GM19099 (cell line): Measurements from ENCODE around the gene PKD1L1.

Experiments
- POLR2A ChIP-seq: IDR thresholded peaks from 3 replicates; pipeline ENCODE4 v1.6.1; 2011; ENCODE audit warnings: low read depth; ENCODE audit not compliant: insufficient read length; ENCODE audit errors: extremely low read depth

Gene PKD1L1

DNA sequence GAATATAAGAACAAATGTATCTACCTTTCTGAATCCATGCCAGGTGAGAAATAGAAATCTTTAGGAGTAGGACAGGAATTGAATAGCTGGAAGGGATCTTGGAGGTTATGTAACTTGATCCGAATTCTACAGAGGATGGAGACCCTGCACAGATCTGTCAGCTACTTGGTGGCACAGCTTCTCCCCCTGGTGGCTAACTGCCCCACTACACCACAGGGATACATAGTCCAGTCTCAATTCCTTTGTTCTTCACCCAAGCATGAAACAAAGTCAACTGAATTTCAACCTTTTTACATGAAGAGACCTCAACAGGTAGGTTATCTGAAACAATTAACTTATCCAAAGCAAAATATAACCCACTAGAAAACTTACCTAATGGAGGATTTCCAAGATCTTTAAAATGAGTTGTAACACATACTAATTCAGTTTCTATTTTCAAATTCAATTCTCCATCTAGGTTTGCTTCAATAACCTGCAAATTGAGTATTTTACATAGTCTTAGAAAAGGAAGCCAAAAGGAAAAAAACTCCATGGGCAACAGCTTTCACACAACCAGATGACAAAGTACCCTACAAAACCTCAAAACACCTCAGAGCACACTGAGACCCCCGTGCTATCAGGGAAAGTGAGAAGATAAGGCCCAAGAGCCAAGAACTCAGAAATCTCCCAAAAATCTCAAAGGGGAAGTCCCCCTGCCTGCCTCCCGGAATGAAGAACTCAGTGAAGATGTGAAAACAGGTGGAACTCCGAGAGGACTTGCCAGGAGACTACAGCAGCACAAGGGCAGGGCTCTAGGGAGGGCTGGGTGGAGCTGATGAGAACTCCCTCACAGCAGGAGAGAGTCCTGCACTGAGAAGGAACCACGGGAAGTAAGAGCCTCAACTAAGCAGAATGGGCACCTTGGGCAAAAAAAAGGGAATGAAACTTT is 20.8 kb upstream of the PKD1L1 start:
- no peak for TF ChIP-seq POLR2A

DNA sequence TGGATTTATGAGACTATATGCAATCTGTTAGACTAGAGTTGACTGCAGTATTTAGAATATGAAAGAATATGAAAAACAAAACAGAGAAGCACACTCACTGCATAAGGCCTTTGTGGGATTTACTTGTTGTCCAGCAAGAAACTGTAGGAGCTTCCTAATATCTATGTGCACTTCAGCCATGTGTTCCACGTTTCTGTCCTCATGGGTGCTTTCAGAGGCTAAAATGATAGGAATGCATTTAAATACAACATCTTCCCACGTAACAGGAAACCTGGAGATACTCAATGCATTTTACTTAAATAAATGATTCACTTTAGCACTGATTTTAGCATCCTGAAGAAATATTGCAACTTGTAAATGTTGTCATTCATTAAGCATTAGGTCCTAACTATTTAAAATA is 19.4 kb upstream of the PKD1L1 start:
- TF ChIP-seq POLR2A: no peak

DNA sequence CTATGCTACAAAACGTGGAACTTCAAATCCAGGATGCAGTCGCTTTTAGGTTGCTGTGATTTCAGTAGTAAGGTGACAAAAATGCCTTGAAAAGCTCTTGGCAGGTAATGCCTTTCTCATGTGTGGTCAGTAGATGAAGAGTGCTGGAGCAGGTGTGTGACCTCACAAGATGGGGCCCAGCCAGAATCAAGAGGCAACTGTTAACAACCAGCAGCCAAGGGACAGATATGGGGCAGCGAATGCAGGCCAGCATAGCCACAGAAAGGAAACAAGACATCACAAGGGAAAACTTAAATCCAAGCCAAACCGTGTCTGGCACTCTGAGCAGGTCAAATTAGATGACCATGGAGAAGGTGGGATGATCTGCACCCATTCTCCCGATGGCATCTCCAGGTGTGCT is 18.9 kb upstream of the PKD1L1 start:
- no peak for TF ChIP-seq POLR2A

DNA sequence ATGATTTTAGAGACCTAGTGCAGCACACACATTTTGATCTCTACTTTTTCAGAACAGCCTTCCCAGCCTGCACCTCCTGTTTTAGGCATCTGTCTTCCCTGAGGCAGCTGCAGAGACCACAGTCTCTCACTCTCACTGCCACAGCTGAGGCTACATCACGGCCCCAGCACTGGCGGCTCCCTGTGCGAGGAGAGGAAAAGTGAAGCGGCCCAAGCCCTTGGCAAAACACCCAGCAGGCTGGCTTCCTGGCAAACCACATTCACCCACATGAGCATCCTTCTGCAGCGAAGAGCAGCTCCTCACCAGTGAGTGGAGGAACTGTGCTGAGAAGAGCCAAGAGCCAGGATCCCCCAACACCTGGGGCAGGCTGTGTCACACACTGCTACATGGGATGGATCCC is 17.2 kb upstream of the PKD1L1 start:
- TF ChIP-seq POLR2A: no peak

DNA sequence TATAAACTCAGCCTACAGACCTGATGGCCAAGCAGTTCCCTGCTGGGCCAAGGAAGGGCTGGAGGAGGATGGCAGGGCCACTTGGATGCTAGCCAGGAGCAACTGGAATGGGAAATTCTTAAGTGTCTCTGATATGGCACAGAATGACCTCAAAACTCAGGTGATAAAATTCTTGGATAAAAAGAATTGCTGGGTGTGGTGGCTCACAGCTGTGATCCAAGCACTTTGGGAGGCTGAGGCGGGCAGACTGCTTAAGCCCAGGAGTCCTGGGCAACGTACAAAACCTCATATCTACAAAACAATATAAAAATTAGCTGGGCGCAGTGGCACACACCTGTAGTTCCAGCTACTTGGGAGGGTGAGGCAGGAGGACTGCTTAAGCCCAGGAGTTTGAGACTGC is 14.0 kb upstream of the PKD1L1 start:
- no peak for TF ChIP-seq POLR2A

DNA sequence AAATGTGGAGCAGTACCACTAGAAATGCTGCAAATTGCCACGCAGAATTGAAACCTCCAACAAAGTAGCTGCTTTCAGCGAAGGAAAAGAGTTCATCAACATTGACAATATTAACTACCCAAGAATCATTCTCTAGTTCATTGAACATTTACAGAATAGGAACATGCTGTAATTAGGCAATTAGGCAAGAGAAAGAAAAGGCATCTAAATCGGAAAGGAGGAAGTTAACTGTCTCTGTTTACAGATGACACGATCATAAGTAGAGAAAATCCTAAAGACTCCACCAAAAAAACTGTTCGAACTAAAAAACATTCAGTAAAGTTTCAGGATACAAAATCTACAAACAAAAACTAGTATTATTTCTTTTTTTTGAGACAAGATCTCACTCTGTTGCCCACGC is 8.9 kb upstream of the PKD1L1 start:
- TF ChIP-seq POLR2A: no peak

DNA sequence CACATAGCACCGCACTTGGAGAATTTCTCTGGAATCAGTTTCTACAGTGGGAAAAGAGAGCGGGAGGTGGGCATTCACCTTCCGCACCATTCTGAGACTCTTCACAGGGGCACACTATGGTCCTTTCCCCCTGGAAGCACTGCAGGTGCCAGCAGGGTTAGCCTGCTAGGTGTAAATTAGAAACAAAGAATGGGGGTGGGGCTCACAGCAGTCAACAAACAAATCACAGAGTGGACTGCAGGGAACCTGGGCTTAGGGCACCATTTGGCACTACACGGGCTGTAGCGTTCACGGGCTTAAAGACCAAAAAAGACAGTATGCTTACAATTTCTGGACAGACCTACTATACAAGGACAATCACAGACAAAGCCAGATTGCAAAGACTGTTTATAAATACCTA is 8.0 kb upstream of the PKD1L1 start:
- TF ChIP-seq POLR2A: no peak

DNA sequence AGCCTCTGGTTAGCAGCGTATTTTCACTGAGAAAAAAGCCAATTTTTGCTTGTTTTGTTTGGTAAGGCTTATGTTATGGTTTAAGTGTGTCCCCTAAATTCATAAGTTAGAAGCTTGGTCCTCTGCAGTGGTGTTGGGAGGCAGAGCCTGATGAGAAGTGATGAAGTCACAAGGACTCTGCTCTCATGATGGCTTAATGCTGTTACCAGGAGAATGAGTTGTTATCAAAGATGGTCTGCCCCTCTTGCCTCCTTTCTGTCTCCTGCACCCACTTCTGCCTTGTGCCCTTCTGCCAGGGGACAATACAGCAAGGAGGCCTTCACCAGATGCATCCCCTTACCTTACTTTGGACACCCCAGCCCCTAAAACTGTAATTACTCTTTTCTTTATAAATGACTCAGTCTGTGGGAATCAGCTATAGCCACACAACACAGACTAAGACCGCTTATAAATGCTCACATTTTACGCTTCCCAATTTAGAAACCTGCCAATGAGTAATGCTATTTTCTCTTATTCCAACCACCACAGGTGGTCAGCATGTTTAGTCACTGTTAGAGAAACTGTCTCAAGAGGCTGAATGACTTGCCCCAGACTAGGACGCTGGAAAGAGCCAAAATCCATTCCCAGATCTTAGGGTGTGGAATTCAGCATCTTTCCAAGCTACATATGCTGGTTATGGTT is 6.1 kb upstream of the PKD1L1 start:
- no peak for TF ChIP-seq POLR2A

DNA sequence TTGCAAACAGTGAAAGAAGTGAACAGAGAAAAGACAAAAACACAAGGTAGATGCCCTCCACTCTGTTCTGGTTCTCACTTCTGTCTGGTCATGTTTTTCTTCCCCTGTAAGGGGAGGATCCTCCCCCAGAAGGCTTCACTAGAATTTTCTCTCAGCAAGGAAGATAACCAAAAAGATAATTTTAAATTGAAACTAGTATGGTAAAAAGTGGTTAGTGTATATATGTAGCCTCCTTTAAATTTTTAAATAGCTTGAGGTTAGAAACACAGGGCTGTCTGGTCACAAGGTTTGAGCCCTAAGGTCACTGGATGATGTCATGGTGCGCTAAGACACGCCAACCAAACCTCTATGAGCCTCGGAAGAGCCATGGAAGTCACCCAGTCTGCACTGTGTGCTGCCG is 5.6 kb upstream of the PKD1L1 start:
- no peak for TF ChIP-seq POLR2A

DNA sequence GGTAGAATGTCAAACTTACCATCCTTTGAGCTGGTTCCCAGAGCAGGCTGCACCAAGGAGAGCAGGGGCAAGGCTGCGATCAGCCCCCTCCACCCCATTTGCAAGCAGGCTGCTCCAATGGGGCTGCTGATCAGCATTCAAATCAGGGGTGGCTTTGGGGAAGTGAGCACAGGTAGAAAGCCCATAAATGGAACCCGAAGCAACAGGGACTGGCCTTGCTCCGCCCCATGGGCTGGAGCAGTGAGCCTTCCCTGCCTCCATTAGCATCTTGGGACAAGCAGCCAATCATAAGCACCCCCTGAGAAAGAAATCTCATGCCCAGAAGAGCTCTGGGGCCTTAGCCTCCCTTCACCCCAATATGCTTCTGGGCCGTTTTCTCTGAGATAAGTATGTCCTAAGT is 4.0 kb upstream of the PKD1L1 start:
- TF ChIP-seq POLR2A: no peak

DNA sequence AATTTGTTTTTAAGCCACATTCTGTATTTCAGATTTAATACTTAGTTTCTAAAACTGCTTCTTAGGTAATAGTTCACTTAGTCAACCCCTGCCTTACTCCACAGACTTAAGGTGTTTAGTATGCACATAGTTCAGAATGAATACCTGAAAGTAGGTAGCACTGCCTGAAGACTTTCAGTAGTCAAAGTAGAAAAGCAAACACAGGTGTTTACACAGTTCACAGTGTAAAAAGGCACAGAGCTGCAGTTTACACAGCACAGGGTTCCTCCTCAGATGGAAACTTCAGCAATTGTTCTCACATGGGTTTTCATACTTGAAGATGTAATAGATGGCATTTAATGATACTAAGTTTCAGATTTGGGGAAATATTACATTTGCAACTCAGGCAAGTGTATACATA is 3.1 kb upstream of the PKD1L1 start:
- no peak for TF ChIP-seq POLR2A

DNA sequence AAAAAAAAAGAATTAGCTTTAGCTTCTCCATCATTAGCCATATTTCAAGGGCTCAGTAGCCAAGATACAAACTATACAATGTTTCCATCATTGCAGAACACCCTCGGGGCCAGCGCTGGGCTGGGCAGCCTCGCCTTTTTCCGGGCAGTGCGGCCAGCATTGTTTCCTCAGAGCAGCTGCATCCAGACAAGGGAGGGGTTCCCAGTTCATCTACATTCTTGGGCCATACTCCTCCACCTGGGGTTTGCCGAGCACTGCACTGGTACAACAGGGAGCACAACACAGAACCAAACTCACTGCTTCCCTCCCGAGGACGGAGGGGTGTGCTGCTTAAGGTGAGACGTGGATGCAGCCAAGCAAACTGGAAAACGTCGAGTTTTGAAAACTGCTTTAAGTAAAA is 2.4 kb upstream of the PKD1L1 start:
- no peak for TF ChIP-seq POLR2A

DNA sequence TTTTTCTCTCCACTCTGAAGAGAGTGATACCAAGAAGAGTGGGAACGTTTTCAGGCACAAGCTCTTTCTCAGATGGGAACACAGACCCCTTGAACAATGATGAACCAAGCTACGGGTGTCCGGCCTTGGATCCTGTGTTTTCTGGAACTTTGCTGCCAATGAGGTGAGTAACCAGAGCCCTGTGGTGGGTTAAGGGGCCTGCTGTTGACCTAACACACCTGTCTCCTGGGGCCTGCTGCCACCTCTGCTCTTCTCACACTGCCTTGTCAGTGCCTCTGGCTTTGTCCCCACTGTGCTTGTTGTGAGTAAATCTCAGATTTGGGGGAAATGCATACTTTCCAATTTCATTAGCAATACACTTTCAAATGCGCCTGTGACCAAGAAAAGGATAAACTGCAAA is 1.4 kb upstream of the PKD1L1 start:
- no peak for TF ChIP-seq POLR2A

DNA sequence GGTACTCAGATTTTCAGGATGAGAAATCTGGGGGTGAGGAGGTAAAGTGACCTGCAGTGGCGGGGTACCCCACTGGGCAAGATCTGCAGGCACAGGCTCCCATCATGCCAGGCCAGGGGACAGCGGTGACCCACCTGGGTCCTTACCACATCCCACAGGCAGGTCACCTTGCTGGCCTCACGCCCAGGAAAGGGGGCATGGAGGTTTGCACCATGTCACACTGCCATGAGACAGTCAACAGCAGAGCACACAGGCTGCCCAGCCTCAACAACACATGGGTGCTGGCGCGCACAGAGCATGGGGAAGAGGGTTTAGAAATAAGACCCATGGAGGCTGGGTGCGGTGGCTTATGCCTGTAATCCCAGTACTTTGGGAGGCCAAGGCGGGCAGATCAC is 914 bp downstream of the PKD1L1 start:
- no peak for TF ChIP-seq POLR2A

DNA sequence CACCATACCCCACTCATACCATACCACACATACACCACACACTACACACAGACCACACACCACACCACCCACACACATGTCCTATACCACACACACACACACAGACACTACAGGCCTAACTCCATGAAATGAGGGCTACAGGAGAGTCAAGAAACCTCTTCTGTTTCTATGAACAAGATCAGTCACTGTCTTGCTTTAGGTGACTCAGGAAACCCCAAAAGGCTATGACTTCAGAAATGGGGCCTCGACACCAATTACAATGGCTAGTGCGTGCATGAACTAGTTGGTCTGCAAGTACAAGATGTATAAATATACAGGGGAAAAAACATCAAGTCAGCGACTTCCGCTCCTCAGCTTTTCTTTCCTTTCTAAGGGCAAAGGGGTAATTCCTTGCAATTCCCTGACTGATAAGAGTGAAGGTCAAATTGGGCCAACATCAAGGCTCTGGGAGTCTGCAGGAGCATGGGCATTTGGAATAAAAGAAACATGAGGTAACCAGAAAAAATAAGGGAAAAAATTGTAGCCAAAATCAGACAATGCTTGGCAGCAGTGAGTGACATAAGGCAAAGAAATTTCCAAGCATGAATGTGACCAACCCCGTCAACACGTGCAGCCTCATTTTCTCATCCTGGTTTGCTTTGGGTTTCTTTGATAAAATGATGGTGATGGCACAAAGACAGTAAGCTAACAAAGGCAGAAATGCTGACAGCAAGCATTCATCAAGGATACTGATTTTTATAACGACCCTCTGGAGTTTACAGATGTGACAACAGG is 1.5 kb downstream of the PKD1L1 start:
- no peak for TF ChIP-seq POLR2A
